Fibroblast of lung (primary cell): ENCODE results near the gene COLEC12. TPM values are rescaled to one million over a fixed set of nuclear protein-coding genes. Genes with fewer than 3 reads are reported as not detected.

Experiments
- DNase-seq, 2 donors: peaks; one replicate each; pipeline versions ENCODE4 v3.0.0 to v3.0.0-alpha.2; 2010; ENCODE audit warnings: low read depth in 2 of 2
- H2AFZ ChIP-seq: 2 replicates; pipeline ENCODE4 v1.5.1; 2012; ENCODE audit warnings: low read length, control low read depth, inconsistent platforms
- H3K27ac ChIP-seq: 2 replicates; pipeline ENCODE4 v1.5.1; 2011; ENCODE audit warnings: low read length, control low read depth; ENCODE audit not compliant: insufficient read depth
- H3K27me3 ChIP-seq: 2 replicates; pipeline ENCODE4 v1.5.1; 2011; ENCODE audit warnings: mild to moderate bottlenecking, low read length; ENCODE audit not compliant: control insufficient read depth, insufficient read depth
- H3K36me3 ChIP-seq: 2 replicates; pipeline ENCODE4 v1.5.1; 2011; ENCODE audit warnings: low read length; ENCODE audit not compliant: control insufficient read depth, insufficient read depth
- H3K4me1 ChIP-seq: 2 replicates; pipeline ENCODE4 v1.5.1; 2011; ENCODE audit warnings: low read length; ENCODE audit not compliant: control insufficient read depth, insufficient read depth; ENCODE audit errors: extremely low read depth
- H3K4me2 ChIP-seq: 2 replicates; pipeline ENCODE4 v1.5.1; 2011; ENCODE audit warnings: low read length, control low read depth; ENCODE audit not compliant: insufficient read depth; ENCODE audit errors: extremely low read depth
- H3K4me3 ChIP-seq, 4 experiments: fragments of 200-600 bp in 1 of 4; sonication (generic) in 1 of 4; replicated peaks in 1 of 4; 2 replicates each; pipeline ENCODE4 v1.5.1; 2011 to 2016; ENCODE audit warnings: low read length in 4 of 4, low read depth in 3 of 4, mild to moderate bottlenecking in 3 of 4, control low read depth in 2 of 4, inconsistent platforms in 1 of 4, mixed read lengths in 1 of 4; ENCODE audit not compliant: insufficient read depth in 1 of 4; ENCODE audit errors: control extremely low read depth in 1 of 4
- H3K79me2 ChIP-seq: 2 replicates; pipeline ENCODE4 v1.5.1; 2012; ENCODE audit warnings: mild to moderate bottlenecking, low read length, inconsistent platforms; ENCODE audit not compliant: control insufficient read depth, insufficient read depth
- H3K9ac ChIP-seq: 2 replicates; pipeline ENCODE4 v1.5.1; 2011; ENCODE audit warnings: mild to moderate bottlenecking, low read length, control low read depth; ENCODE audit not compliant: insufficient read depth
- H3K9me3 ChIP-seq: 2 replicates; pipeline ENCODE4 v1.5.1; 2012; ENCODE audit warnings: low read depth, low read length; ENCODE audit not compliant: control insufficient read depth, insufficient read depth
- H4K20me1 ChIP-seq: 2 replicates; pipeline ENCODE4 v1.5.1; 2011; ENCODE audit warnings: low read length; ENCODE audit not compliant: control insufficient read depth, insufficient read depth; ENCODE audit errors: extremely low read depth
- CTCF ChIP-seq, 2 donors: IDR thresholded peaks in 1 of 2; conservative IDR thresholded peaks in 1 of 2; 1 replicate in 1 of 2; 2 replicates in 1 of 2; pipeline ENCODE4 v1.5.1; 2011 to 2012; ENCODE audit warnings: low read length in 2 of 2, control low read depth in 1 of 2, inconsistent platforms in 1 of 2, low read depth in 1 of 2, mild to moderate bottlenecking in 1 of 2
- EZH2 ChIP-seq: IDR thresholded peaks from 2 replicates; pipeline ENCODE4 v1.5.1; 2012; ENCODE audit warnings: low read length, control low read depth, mild to moderate bottlenecking; ENCODE audit errors: missing control alignments
- polyA minus RNA-seq: library from RNA; depleted of rRNA, polyadenylated mRNA; stranded (reverse); fragments of >200 nt; gene quantifications from 2 replicates; pipeline ENCODE4 v1.2.3, GENCODE V29; 2011; ENCODE audit warnings: low replicate concordance
- polyA plus RNA-seq, 2 donors: library from polyadenylated mRNA; depleted of rRNA in 1 of 2; stranded (reverse) in 1 of 2; unstranded in 1 of 2; fragments of >200 nt; gene quantifications; 2 replicates each; pipeline ENCODE4 v1.2.1, GENCODE V29; 2011 to 2012; ENCODE audit warnings: missing spikeins in 1 of 2
- total RNA-seq: library from RNA; depleted of rRNA; stranded (reverse); fragments of >200 nt; gene quantifications from 2 replicates; pipeline ENCODE4 v1.2.1, GENCODE V29; 2014

Gene COLEC12
- total RNA-seq (24.8 and 60.6 TPM in 2 replicates), polyA plus RNA-seq (20.0 and 44.1 TPM in 2 replicates), polyA minus RNA-seq (3.8 and 6.3 TPM in 2 replicates)
- 13.7 and 32.9 TPM in 2 replicates for polyA plus RNA-seq (2012)

GRCh38 chr18:500632-501405, at the start of gene COLEC12:
Gene COLEC12, minus strand, starts transcription at chr18:500701. Its CDS starts 187 bp downstream, at chr18:500514.
- peak within 1 kb of the TSS; percentile 66 for H3K27ac ChIP-seq
- peaks cover 8% of the 10 kb centered on the region for H3K27me3 ChIP-seq
- no peak within 1 kb of the TSS for H2AFZ ChIP-seq
- peak within 1 kb of the TSS; percentile 77 for H3K4me2 ChIP-seq
- no peaks in the 10 kb centered on the region for H3K9me3 ChIP-seq
- H3K9ac ChIP-seq: peak within 1 kb of the TSS; percentile 69
- H3K79me2 ChIP-seq: no peaks in the 10 kb centered on the region
- TF ChIP-seq EZH2 (peak; percentile 55), CTCF (conservative IDR thresholded peaks at IDR 0.05 in 1 of 2, IDR thresholded peaks at IDR 0.05 in 1 of 2; ENCODE audit: low read depth in 1 of 2, low read length in 2 of 2) (no peak)
- H3K4me1 ChIP-seq: peaks cover 6% of the 10 kb centered on the region
- no peaks in the 10 kb centered on the region for H3K36me3 ChIP-seq
- H4K20me1 ChIP-seq: no peaks in the 10 kb centered on the region
- H3K4me3 ChIP-seq: peak within 1 kb of the TSS; percentile 53 to 74 (median 64)
- DNase-seq: peak in 1 of 2 donors; percentile 42

- DNase-seq: no peak
- Histone ChIP-seq H3K9ac (no peak overlapping the region), H3K79me2 (no peaks in the 10 kb centered on the region), H4K20me1 (no peaks in the 10 kb centered on the region), H3K4me3 (no peak overlapping the region), H3K4me1 (no peaks in the 10 kb centered on the region), H3K27me3 (peaks cover 9% of the 10 kb centered on the region), H2AFZ (no peak overlapping the region), H3K4me2 (no peak overlapping the region), H3K27ac (no peak overlapping the region), H3K9me3 (no peaks in the 10 kb centered on the region), H3K36me3 (no peaks in the 10 kb centered on the region)
- TF ChIP-seq EZH2 (no peak), CTCF (conservative IDR thresholded peaks at IDR 0.05 in 1 of 2, IDR thresholded peaks at IDR 0.05 in 1 of 2; ENCODE audit: low read depth in 1 of 2, low read length in 2 of 2) (no peak)
These were observed 49.5 kb upstream of the COLEC12 start for GRCh38 chr18:549967-550366.

- Histone ChIP-seq H3K27ac (no peak overlapping the region), H3K4me3 (no peak overlapping the region), H2AFZ (no peak overlapping the region), H4K20me1 (no peaks in the 10 kb centered on the region), H3K9me3 (no peaks in the 10 kb centered on the region), H3K36me3 (no peaks in the 10 kb centered on the region), H3K9ac (no peak overlapping the region), H3K79me2 (no peaks in the 10 kb centered on the region), H3K27me3 (peaks cover 6% of the 10 kb centered on the region), H3K4me2 (no peak overlapping the region), H3K4me1 (no peaks in the 10 kb centered on the region)
- no peak for DNase-seq
- TF ChIP-seq CTCF (conservative IDR thresholded peaks at IDR 0.05 in 1 of 2, IDR thresholded peaks at IDR 0.05 in 1 of 2; ENCODE audit: low read depth in 1 of 2, low read length in 2 of 2): no peak
- no peak for TF ChIP-seq EZH2
These were observed 43.1 kb upstream of the COLEC12 start for GRCh38 chr18:543447-544078.
